ENCODE data around the gene TBCK. TPM values are rescaled to one million over a fixed set of nuclear protein-coding genes. Genes with fewer than 3 reads are reported as not detected.

TBCK gene
- total and polyA plus RNA-seq, 9 of the 15 experiments (the other 6 are each of a cell fraction or from before 2014, with no cell fraction given): 5.3 to 26.6 (median 16.2) TPM

DNA sequence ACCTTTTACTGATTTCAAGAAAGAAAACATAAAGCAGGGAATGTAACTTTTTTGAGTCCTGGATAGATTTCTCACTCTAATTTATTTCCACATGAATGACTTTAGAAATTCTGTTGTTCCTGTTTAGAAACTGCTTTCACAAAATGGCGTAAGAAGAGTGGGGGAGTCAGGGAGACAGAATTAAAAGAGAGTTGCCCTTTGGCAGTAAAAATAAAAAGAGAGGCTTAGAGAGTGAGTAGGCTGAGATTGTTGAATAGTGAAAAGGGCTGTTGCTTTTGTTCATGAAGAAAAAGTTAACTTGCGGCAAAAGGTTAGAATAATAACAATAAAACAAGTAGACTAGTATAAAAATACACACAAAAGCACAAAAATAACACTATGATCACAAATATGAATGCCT, 166.1 kb downstream of the TBCK start (continued):
- TF ChIP-seq, protein P1, sequence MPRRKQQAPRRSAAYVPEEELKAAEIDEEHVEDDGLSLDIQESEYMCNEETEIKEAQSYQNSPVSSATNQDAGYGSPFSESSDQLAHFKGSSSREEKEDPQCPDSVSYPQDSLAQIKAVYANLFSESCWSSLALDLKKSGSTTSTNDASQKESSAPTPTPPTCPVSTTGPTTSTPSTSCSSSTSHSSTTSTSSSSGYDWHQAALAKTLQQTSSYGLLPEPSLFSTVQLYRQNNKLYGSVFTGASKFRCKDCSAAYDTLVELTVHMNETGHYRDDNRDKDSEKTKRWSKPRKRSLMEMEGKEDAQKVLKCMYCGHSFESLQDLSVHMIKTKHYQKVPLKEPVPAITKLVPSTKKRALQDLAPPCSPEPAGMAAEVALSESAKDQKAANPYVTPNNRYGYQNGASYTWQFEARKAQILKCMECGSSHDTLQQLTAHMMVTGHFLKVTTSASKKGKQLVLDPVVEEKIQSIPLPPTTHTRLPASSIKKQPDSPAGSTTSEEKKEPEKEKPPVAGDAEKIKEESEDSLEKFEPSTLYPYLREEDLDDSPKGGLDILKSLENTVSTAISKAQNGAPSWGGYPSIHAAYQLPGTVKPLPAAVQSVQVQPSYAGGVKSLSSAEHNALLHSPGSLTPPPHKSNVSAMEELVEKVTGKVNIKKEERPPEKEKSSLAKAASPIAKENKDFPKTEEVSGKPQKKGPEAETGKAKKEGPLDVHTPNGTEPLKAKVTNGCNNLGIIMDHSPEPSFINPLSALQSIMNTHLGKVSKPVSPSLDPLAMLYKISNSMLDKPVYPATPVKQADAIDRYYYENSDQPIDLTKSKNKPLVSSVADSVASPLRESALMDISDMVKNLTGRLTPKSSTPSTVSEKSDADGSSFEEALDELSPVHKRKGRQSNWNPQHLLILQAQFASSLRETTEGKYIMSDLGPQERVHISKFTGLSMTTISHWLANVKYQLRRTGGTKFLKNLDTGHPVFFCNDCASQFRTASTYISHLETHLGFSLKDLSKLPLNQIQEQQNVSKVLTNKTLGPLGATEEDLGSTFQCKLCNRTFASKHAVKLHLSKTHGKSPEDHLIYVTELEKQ (CRISPR knock-in tag; IDR thresholded peaks at IDR 0.05): no peak
- no peak for TF ChIP-seq ZNF134 (CRISPR knock-in tag; conservative IDR thresholded peaks at IDR 0.05)
- TF ChIP-seq, protein P2, sequence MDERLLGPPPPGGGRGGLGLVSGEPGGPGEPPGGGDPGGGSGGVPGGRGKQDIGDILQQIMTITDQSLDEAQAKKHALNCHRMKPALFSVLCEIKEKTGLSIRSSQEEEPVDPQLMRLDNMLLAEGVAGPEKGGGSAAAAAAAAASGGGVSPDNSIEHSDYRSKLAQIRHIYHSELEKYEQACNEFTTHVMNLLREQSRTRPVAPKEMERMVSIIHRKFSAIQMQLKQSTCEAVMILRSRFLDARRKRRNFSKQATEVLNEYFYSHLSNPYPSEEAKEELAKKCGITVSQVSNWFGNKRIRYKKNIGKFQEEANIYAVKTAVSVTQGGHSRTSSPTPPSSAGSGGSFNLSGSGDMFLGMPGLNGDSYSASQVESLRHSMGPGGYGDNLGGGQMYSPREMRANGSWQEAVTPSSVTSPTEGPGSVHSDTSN (CRISPR knock-in tag; IDR thresholded peaks at IDR 0.05; ENCODE audit: low read depth): no peak
- TF ChIP-seq, protein P2 (tag; conservative IDR thresholded peaks at IDR 0.05; ENCODE audit: low read depth): no peak
- TF ChIP-seq, protein P3, sequence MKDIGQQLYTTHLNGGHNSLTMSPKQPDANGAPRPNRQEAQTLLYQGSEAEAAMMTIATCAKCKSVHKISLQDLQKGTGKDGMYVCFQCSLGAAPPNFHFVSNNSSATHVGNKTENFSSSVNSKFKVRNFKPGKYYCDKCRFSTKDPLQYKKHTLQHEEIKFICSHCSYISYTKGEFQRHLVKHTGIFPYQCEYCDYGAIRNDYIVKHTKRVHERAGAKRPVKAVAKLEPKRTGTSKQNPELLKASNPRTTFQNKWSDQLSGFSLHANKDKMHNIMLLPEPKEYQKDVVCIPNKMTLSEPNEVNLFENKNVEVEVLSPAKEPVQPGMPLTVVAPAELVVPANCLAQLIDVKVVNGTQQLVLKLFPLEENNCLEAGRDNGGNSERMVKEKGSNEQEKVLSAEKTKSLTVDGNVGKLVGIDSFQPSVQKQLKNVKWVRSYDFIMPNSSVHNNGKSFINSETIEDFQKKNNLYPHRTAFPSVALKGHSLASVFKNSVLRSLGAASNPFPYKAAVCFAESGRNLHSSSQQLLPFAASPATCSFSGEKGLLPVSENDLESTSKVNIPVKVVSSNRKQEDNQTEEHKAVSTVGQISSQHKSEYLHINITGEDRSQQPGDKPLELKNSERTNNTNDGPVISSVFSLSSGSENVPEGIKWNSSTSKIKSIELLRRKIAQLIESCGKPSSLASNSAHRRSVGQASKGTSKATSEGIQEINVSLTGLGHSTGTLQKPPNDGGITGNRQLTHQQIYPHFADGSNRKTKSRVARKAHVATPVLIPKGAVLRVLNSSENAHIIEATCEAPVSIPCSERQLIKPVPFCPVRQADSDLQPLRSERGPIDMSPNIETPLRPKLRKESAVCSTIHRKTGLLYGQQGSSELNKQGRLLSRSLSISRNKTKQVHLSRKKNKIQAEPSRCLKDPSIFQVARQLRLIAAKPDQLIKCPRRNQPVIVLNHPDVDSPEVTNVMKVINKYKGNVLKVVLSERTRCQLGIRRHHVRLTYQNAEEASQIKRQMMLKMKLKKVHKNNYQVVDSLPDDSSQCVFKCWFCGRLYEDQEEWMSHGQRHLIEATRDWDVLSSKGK (CRISPR knock-in tag; IDR thresholded peaks at IDR 0.05): no peak
- no peak for TF ChIP-seq ZNF76 (CRISPR knock-in tag; IDR thresholded peaks at IDR 0.05; ENCODE audit: borderline replicate concordance)
- TF ChIP-seq MAFG (tag; conservative IDR thresholded peaks at IDR 0.05): no peak
- no peak for TF ChIP-seq MEF2A (IDR thresholded peaks at IDR 0.05; ENCODE audit: control insufficient read depth, low read depth, low read length)

Data from K562 (cell line).